ENCODE results near the gene LECT2. TPM values are rescaled to one million over a fixed set of nuclear protein-coding genes. Genes with fewer than 3 reads are reported as not detected.

The LECT2 gene
- total RNA-seq, 4 donors from 2014 or later = not detected

GRCh38 chr5:135901633-135902032 lies 53.1 kb downstream of the LECT2 start:
- ATAC-seq (ENCODE audit: low FRiP score) = no peak
- TF ChIP-seq CTCF (IDR thresholded peaks at IDR 0.05) = no peak
- no peak for DNase-seq (ENCODE audit: low spot score)

- TF ChIP-seq CTCF (IDR thresholded peaks at IDR 0.05) = no peak
- DNase-seq (ENCODE audit: low spot score) (no peak), ATAC-seq (ENCODE audit: low FRiP score) (no peak)
Measured at GRCh38 chr5:135900276-135900675, 54.5 kb downstream of the LECT2 start.

- DNase-seq (ENCODE audit: low spot score) (no peak), ATAC-seq (ENCODE audit: low FRiP score) (no peak)
- TF ChIP-seq CTCF (IDR thresholded peaks at IDR 0.05) = no peak
Measured at GRCh38 chr5:135898651-135899050, 56.1 kb downstream of the LECT2 start.

Other genes starting within 250 kb of the LECT2 start
- gene SLC25A48, start 120.3 kb downstream of the LECT2 start, total RNA-seq = under 1 TPM in 1 of 4 donors, not detected in 3; 0.32 TPM
- gene IL9, start 59.1 kb downstream of the LECT2 start, total RNA-seq = not detected
- 100 to 1,000 TPM; 117 to 338 (median 180) TPM for gene TGFBI, start 74.0 kb upstream of the LECT2 start, total RNA-seq
- gene SMAD5, start 177.9 kb upstream of the LECT2 start, total RNA-seq = 10 to 100 TPM; 36.9 to 64.9 (median 43.1) TPM
- gene SMIM32, start 238.2 kb upstream of the LECT2 start, total RNA-seq = not detected